ENCODE results near the gene PRXL2A.
"Not testable (repeated sequence)": the region's sequence is repeated elsewhere in the genome, so short reads cannot be mapped to it uniquely, and the experiment has no call there.

PRXL2A gene, protein sequence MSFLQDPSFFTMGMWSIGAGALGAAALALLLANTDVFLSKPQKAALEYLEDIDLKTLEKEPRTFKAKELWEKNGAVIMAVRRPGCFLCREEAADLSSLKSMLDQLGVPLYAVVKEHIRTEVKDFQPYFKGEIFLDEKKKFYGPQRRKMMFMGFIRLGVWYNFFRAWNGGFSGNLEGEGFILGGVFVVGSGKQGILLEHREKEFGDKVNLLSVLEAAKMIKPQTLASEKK

DNA sequence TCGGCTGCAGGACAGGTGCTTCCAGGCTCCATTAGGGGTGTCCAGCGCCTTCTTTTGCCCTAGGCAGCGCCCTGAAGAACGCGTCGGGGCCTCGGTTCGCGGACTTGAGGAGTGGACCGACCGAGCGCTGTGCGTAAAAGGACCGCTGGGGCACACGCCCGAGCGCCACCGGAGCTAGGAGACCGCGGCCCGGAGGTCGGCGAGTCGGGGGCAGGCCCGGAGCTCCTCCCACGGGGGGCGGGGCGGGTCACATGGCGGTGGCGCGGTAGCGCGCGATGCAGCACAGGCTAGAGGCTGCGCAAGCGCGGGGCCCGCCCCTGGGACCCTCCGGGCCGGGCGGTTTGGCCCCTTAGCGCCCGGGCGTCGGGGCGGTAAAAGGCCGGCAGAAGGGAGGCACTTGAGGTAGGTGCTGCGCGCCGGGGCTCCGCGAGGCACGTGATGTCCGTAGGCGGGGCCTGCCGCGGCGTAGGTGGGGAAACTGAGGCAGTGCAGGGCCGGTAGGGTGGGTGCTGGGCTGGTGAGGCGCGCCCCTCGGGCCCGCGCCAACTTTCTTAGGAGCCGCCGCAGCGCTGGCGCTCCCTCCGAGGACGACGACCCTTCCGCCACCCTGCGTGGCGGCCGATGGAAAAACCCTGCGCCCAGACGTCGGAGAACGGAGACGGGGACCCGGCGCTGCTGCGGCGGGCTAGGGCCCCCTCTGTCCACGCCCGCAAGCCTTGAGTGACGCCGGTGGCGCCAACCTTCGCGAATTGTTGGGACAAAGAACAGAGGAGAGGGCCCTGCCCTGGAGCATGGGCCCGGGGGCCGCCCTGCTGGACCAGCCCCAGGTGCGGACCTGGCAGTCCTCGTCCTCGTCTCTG is at the start of gene PRXL2A:
Gene PRXL2A (plus strand): TSS at position 310 of the 860 bp plus-strand sequence. CDS start 11,917 bp downstream, outside the sequence.
- DNase-seq = peak; percentile 26 to 29

DNA sequence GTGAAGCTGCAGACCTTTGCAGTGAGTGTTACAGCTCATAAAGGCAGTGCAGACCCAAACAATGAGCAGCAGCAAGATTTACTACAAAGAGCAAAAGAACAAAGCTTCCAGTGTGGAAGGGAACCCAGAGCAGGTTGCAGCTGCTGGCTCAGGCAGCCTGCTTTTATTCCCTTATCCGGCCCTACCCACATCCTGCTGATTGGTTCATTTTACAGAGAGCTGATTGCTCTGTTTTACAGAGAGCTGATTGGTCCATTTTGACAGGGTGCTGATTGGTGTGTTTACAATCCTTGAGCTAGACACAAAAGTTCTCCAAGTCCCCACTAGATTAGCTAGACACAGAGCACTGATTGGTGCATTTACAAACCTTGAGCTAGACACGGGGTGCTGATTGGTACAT is 49.4 kb upstream of the PRXL2A start:
- not testable (repeated sequence) for DNase-seq

DNA sequence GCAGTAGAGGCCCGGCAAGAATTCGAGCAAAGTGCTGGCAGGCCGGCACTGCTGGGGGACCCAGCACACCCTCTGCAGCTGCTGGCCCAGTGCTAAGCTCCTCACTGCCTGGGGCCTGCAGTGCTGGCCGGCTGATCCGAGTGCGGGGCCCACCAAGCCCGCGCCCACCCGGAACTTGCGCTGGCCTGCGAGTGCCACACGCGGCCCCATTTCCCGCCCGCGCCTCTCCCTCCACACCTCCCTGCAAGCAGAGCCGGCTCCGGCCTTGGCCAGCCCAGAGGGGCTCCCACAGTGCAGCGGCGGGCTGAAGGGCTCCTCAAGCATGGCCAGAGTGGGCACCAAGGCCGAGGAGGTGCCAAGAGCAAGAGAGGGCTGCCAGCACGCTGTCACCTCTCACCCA is 48.7 kb upstream of the PRXL2A start:
- DNase-seq = no peak

DNA sequence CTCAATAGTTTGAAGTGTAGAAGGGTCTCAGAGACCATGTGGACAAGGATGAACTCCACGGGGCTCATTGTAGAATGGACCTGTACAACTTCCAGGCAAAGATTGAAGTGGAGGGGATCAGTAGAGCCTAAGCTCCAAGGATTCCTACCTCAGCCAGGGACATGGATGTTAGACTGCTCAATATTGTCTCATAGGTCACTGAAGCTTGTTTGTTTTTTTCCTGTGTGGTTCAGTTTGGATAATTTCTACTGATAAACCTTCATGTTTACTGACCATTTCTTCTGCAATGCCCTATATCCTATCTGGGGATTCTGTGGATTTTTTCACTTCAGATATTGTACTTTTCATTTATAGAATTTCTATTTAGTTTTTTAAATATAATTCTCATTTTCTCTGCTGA is 42.8 kb upstream of the PRXL2A start:
- no peak for DNase-seq

DNA sequence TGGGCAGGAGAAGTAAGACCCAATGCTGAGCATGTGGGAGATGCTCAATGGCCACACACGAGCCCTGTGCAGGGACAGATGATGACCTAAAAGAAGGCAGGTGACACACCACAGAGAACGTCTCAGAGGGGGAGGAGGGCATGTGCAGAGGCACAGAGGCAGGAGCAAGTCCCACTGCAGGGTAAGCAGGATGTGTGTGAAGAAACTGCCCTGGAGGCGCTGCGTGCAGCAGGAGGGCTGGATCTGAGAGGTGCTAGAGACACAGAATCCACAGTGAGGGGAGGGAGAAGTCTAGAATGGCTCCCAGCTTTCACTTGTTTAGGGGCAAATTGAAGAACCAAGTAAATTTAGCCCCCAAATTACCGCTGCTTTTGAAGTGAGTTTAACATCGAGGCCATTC is 36.9 kb upstream of the PRXL2A start:
- no peak for DNase-seq

DNA sequence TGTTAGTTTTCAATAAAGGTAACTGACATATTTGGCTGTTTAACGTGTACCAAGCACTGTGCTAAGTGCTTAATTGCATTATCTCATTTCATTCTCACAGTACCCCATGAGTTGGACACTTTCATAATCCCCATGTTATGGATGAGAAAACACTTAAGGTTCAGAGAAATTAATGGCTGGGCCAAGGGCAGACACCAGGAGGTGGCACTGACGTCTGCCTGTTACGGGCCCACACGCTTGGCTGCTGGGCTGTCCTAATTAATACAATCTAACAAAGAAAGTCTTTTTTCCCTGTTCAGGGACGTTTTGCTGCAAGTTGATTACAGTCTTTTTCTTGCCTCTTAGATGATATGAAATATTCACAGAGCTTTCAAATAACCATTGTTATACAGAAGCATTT is 35.7 kb upstream of the PRXL2A start:
- no peak for DNase-seq

DNA sequence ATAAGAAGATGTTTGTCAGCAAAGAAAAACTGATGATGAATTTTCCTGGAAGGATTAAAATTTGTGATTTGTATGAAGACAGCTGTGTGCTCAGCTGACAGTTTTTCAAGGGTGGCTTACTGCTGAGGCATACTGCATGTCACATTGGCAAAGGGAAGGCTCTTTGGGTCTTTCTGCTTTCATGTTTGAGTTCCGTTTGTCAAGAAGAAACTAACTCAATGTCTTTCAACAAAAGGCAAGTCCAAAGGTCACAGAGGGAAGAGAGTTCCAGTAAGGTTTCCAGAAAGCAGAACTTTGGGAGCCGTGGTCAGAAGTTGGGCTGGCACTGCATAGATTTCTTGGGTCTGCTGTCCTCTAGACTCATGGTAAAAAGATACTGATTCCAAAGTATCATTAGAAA is 34.8 kb upstream of the PRXL2A start:
- DNase-seq = no peak

DNA sequence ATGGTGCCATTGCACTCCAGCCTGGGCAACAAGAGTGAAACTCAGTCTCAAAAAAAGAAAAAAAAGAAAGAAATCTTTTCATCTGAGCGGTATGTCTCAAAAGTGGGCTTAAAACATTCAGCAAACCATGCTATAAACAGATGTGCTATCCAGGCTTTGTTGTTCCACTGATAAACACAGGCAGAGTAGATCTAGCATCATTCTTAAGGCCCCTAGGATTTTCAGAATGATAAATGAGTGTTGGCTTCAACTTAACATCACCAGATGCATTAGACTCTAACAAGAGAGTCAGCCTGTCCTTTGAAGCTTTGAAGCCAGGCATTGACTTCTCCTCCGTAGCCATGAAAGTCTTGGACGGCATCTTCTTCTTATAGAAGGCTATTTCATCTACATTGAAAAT is 28.6 kb upstream of the PRXL2A start:
- no peak for DNase-seq

DNA sequence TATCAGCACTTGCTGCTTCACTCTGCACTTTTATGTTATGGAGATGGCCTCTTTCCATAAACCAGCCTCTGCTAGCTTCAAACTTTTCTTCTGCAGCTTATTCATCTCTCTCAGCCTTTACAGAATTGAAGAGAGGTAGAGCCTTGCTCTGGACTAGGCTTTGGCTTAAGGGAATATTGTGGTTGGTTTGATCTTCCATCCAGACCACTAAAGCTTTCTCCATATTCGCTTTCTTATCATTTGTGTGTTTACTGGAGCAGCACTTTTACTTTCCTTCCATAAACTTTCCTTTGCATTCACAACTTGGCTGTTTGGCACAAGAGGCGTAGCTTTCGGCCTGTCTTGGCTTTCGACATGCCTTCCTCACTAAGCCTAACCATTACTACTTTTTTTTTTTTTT is 28.2 kb upstream of the PRXL2A start:
- DNase-seq = no peak

DNA sequence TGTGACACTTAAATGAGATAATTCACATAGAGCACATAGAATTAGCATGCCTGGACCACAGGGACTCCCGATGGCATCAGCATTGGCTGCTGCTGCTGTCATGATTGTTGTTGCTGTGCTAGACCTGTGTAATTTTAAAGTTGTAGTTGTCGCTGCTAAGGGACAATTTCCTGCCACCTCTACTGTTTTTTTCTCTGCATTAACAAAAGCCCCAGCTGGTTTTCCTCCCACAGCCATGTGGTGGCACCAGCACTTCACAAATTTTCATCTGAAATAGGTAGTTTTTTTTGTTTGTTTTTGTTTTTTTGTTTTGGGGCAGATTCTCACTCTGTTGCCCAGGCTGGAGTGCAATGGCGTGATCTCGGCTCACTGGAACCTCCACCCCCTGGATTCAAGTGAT is 25.4 kb upstream of the PRXL2A start:
- DNase-seq = no peak

DNA sequence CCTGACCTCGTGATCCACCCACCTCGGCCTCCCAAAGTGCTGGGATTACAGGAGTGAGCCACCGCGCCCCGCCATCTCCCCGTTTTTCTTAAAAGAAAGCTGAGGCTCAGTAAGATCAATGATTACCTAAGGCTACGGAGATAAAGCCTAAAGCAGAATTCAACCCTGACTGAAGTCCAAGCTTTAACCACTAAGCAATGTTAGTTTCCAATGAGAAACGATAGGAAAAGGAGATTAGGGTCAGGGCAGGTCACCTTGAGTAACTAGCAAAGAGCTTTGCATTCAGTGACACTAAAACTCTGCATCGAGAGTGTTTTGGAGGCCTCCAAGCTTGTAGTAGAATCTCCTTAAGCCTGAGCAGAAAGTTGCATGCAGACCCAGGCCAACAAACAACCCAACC is 17.6 kb upstream of the PRXL2A start:
- no peak for DNase-seq

DNA sequence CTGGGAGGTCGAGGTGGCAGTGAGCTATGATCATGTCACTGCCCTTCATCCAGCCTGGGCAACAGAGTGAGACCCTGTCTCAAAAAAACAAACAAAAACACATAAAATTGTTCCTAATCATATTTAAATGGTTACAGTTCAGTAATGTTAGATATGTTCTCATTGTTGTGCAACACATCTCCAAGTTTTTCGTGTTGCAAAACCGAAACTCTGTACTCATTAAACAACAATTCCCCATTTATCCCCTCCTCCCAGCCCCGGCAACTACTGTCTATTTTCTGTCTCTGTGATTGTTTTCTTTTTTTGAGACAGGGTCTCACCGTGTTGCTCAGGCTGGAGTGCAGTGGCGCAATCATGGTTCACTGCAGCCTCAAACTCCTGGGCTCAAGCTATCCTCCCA is 16.1 kb upstream of the PRXL2A start:
- no peak for DNase-seq

DNA sequence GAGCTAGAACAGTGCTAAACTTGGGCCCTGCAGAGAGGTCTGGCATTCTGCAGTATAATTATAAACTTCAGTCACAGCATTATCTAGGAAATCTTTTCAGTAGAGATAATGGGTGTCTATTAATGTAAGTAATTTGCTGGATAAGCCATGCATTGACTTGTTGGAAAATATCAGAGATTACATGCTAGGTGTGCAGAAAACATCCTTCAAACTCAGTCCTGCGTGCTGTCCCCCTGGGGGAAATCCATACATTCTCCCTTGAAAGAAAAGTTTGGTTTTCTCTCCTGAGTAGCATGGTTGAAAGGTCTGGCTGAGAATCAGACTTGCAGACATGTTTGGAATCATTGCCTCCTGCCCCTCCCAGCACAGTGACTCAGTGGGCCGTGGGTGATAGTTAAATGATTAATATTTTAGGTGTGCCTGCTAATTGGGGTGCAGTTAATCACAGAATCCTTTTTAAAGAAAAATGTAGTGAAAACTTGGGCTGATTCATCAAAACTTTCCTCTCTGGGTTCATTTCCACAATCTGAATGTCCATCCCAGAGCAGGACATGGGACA is 13.9 kb upstream of the PRXL2A start:
- DNase-seq = no peak

DNA sequence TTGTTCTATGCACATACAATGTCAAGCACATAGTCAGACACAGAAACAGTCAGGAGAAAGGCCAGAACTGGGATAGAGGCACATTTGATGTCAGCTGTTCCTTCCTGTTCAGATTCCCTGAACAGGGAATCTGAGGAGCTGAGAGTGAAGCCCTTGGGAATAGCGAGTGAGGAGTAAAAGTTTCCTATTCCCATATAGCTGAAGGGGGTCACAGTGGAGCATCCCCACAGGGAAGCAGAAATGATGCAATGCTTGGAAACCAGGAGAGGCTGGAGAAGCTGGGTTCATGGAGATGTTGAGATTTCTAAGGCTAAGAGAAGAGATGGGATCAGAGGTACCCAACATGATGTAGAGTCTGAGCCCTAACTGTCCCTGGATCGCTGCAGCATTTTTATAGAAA is 11.3 kb upstream of the PRXL2A start:
- DNase-seq = no peak

DNA sequence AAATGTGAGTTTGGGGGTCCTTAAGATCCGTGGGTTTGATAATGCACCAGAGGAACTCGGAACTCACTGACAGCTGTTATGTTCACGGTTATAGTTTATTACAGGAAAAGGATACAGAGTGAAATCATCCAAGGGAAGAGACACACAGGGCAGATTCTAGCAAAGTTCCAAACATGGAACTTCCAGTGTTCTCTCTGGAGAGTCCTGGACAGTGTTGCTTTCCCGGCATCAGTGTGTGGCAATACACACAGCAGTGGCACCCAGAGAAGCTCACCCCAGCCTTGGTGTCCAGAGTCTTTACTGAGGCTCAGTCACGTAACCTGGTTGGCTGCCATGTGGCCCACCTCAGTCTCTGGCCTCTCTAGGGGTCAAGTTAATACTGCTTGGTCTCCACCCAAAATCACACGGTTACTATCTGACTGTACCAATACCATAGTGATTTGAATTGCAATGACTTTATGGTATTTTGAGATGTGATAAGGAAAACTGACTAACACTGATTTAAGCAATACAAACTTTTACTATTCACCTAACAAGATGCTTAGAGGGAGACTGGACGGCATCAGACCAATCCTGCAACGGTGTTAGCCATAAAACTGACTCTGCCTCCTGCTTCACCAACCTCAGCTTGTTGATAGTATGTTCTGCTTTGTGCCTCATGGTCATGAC is 8.1 kb upstream of the PRXL2A start:
- no peak for DNase-seq

DNA sequence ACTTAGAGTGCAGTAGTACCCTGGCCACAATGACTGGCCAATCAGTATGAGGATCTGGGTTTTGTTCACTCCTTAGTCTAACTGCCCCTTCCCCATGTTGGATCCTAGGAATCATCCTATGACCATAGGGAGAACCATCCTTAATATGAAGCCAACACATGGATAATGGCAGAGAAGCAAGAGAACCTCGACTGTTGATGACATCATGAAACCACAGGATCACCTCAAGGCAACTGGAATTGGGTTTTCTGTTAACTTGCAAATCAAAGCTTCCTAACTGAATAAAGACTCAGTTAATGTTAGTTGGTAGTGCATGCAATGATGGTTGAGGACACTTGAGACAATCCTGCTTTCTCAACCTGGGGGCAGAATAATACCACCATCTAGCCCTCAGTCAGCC is 3.3 kb upstream of the PRXL2A start:
- no peak for DNase-seq

DNA sequence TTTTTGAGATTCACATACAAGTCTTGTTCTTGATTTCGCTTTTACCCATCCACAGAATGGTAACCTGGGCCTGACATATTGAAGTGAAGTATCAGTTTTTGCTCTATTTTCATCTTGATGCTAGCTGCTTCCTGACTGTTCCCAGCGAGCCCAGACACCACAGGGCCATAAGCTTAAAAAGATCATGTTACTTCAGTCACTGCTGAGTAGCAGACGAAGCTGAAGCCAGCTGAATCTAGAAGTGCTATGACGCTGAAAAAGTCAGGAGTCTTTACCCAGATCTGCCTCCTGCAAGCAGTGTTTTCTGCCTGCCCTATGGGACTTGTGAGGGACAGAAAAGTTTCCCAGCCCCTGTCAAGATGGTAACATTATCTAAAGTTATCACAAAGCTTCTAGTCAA is 2.7 kb upstream of the PRXL2A start:
- DNase-seq = peak in 1 of 2 experiments; percentile 16

DNA sequence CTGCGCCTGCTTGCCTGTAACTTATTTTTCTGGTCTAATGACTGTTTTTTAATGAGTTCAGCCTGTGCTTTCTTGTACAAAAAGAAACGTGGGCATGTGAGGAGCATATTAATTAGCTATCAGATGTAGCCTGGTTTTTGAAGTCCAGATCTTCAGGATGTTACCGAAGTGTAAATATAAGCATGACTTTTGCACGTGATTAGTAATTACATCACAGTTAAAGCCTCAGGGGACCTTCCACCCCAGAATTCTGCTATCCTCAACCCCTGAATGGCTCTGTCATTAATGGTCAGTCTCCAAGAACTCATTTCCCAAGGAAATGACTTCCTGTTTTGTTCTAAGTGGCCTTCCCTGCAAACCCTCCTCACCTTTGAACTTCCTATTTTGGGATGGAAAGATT is 2.1 kb upstream of the PRXL2A start:
- DNase-seq = no peak

DNA sequence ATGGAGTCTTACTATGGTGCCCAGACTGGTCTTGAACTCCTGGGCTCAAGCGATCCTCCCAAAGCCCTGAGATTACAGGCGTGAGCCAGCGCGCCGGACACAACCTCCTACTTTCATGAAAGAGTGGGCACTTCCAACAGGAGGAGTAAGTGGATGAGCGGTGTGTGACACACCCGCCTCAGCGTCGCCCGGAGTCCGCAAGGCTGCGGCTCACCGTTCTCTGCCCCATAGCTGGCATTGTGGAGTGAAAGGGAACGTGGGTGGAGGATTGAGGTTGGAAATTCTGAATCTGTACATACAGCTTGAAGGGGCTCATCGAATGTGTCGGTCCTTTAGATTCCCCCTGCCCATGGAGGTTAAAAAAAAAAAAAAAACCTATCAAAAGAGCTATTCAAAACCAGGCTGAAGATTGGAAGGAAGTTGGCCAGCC is 524 bp upstream of the PRXL2A start:
- DNase-seq = peak in 1 of 2 experiments; percentile 9

DNA sequence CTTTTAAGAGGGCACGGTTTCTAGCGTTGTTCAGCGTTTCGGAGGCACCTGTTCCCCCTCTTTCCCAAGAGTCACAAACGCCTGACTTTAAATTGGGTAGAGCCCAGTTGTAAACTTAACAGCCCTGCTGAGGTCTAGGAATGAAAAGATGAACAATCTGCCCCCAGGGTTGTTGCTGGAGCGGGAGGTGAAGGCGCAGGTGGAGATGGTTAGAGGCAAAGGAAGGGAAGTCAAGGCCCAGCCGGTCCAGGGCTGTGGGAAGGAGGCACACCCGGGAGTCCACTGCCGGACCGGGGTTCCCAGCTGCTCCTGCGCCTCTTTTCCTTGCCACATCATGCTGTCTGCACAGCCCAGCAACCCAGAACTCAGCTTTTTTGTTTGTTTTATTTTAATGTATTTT is 770 bp downstream of the PRXL2A start:
- DNase-seq = no peak

DNA sequence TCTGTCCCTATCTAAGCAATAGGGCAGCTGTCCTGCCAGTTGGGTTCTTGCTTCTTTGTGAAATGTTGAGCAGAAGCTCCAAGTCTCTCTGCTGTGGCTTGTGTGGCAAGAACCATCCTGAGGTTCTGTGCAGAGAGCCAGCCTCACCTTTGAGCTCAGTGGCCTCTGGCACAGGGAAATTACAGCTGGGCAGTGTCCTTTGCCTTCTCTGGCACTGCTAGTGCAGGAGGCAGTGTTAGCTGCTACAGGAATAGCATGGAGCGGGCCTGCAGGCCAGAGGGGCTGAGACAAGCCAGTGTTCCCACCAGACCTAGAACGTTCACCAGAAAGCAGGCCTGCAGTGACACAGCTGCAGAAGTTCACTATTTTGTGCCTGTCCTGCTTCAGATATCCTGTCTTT is 1.8 kb downstream of the PRXL2A start:
- no peak for DNase-seq

DNA sequence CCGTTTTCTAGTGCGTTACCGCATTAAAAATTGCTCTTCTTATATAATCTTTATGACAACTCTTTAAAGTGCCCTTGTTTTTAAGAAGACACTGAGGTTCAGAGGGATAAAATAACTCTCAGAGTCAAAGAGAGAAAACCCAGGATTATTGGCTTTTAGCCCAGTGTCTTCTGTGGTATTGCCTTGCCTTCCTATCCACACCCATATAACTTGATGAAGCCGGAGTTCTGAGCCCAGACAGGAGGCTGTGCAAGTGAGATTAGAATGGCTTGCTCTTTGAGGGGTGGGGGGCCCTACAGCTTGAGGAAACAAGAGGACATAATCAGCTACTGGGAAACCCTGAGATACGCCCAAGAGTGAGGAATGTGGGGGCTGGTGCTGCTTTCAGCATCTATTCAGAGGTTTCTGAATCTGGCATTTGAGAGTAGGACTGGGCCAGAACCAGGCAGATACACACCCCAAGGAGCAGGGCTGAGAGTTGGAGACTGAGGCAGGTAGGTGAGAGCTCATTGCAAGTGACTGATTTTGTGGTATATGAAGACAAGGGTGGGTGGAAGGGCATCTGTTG is 2.3 kb downstream of the PRXL2A start:
- DNase-seq = no peak

DNA sequence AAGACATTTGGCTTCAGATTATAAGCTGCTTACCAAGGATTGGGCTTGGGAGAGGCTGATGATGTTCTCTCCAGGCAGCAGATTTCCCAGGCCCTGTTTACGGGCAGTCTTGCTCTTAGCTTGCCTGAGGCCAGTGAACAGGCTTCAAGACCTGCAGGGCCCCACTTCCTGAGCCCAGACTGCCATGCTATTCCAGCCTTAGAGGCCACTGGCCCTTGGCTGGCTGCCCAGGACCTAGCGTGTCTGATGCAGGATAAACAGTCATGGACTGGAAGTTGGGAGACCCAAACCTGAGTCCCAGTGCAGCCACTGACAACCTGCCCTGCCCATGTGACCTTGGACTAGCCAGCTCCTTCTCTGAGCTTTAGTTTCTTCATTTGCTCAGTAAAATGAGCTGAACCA is 2.9 kb downstream of the PRXL2A start:
- peak; percentile 13 to 19 for DNase-seq

All from SHP77 (cell line).